HepG2 (cell line): ENCODE data around the gene TEKT5. TPM values are rescaled to one million over a fixed set of nuclear protein-coding genes. Genes with fewer than 3 reads are reported as not detected.

Experiments
- ATAC-seq: fragments of 200-7000 bp; cut with Tn5 transposase; 3 replicates; pipeline ENCODE4 v1.9.1; 2020; ENCODE audit warnings: mild to moderate bottlenecking, moderate library complexity
- BruUV-seq: library from RNA; stranded (reverse); fragments of 400-500 nt; replicated peaks from 2 replicates; lab custom pipeline; 2021; lab: Mats Ljungman, UMichigan
- CTCF ChIA-PET: fragments of 300-600 bp; formaldehyde crosslinking; extraction: SDS; loops from one replicate; lab custom pipeline; 2021; ENCODE audit warnings: low total read pairs, inconsistent platforms, low intra/inter-chr PET ratio; lab: Yijun Ruan, JAX
- POLR2A ChIA-PET: fragments of 350-600 bp; sonication (Branson Sonifier 250); formaldehyde crosslinking; loops from one replicate; lab custom pipeline; 2020; ENCODE audit warnings: antibody characterized with exemption, inconsistent platforms; lab: Yijun Ruan, JAX
- DNase-seq: peaks from one replicate; pipeline ENCODE4 v3.0.0-alpha.2; 2015; ENCODE audit warnings: low spot score
- FAIRE-seq: peaks from 3 replicates; lab custom pipeline; 2011; peaks lifted over from hg19 to GRCh38; lab: Jason Lieb, UNC
- H2AFZ ChIP-seq: one replicate; pipeline ENCODE4 v1.6.1; 2011; ENCODE audit warnings: low read length, inconsistent platforms
- H3K27ac ChIP-seq: fragments of 300-600 bp; 3 replicates; pipeline ENCODE4 v1.8.0; 2011; ENCODE audit warnings: mixed run types, mild to moderate bottlenecking, mixed read lengths, low read length, inconsistent platforms; ENCODE audit not compliant: insufficient read depth; ENCODE audit errors: extremely low read length
- H3K27me3 ChIP-seq, 2 experiments: fragments of 200-600 bp in 1 of 2; 2 replicates in 1 of 2; 3 replicates in 1 of 2; pipeline versions ENCODE4 v1.6.0 to v1.8.0; 2011; ENCODE audit warnings: low read length in 2 of 2, mild to moderate bottlenecking in 2 of 2, moderate library complexity in 2 of 2, inconsistent platforms in 1 of 2; ENCODE audit not compliant: insufficient read depth in 2 of 2, control insufficient read depth in 1 of 2
- H3K36me3 ChIP-seq, 2 experiments: fragments of 200-600 bp in 1 of 2; replicated peaks in 1 of 2; 2 replicates in 1 of 2; 3 replicates in 1 of 2; pipeline versions ENCODE4 v1.5.1 to v1.8.0; 2011; ENCODE audit warnings: low read length in 2 of 2, inconsistent platforms in 1 of 2; ENCODE audit not compliant: insufficient read depth in 2 of 2, control insufficient read depth in 1 of 2
- H3K4me1 ChIP-seq: 2 replicates; pipeline ENCODE4 v1.5.1; 2012; ENCODE audit warnings: low read length, inconsistent platforms; ENCODE audit not compliant: insufficient read depth
- H3K4me2 ChIP-seq: 2 replicates; pipeline ENCODE4 v1.6.0; 2011; ENCODE audit warnings: low read depth, low read length, inconsistent platforms
- H3K4me3 ChIP-seq, 3 experiments: fragments of 200-600 bp in 1 of 3; sonication (generic), shearing (Covaris generic) in 1 of 3; replicated peaks in 1 of 3; 2 replicates each; pipeline ENCODE4 v1.5.1; 2011 to 2016; ENCODE audit warnings: low read length in 3 of 3, inconsistent platforms in 2 of 3, low read depth in 2 of 3, mild to moderate bottlenecking in 2 of 3, control low read depth in 1 of 3, mixed read lengths in 1 of 3; ENCODE audit not compliant: insufficient read depth in 1 of 3
- H3K79me2 ChIP-seq: one replicate; pipeline ENCODE4 v1.6.1; 2011; ENCODE audit warnings: low read length, inconsistent platforms; ENCODE audit not compliant: insufficient read depth
- H3K9ac ChIP-seq: 2 replicates; pipeline ENCODE4 v1.6.0; 2011; ENCODE audit warnings: mild to moderate bottlenecking, low read depth, low read length, inconsistent platforms; ENCODE audit not compliant: insufficient read depth
- H3K9me3 ChIP-seq: 2 replicates; pipeline ENCODE4 v1.5.1; 2012; ENCODE audit warnings: mild to moderate bottlenecking, low read length
- H4K20me1 ChIP-seq: 2 replicates; pipeline ENCODE4 v1.6.0; 2011; ENCODE audit warnings: inconsistent platforms, mild to moderate bottlenecking, low read length, moderate library complexity; ENCODE audit not compliant: insufficient read depth
- GPN1 ChIP-seq: sonication (generic); formaldehyde crosslinking; IDR thresholded peaks from 2 replicates; pipeline ENCODE4 v1.5.1; 2020; ENCODE audit warnings: missing genetic modification reagents, borderline replicate concordance
- RERE ChIP-seq: IDR thresholded peaks from 2 replicates; pipeline ENCODE4 v1.6.1; 2016; ENCODE audit warnings: low read depth, missing genetic modification reagents, missing compliant biosample characterization
- SIX1 ChIP-seq: sonication (generic); formaldehyde crosslinking; IDR thresholded peaks from 2 replicates; pipeline ENCODE4 v1.4.0; 2020; ENCODE audit warnings: missing genetic modification reagents, borderline replicate concordance
- ZNF7 ChIP-seq: IDR thresholded peaks from 2 replicates; pipeline ENCODE4 v1.6.1; 2016; ENCODE audit warnings: missing biosample characterization, missing genetic modification reagents
- WGBS: methylation state at CpG from one replicate; pipeline ENCODE4 v1.1.6; 2017; ENCODE audit warnings: low lambda C conversion rate; 5-methylcytosine and 5-hydroxymethylcytosine counted together
- in situ Hi-C: cut with HindIII; loops from 2 replicates; pipeline ENCODE4 v1.10.0; 2017; ENCODE audit warnings: low pct_unique_long_range_greater_than_20kb; ENCODE audit not compliant: extremely low pct_ligation_motif_present
- intact Hi-C: fragments of 100-400 bp; cut with micrococcal nuclease; formaldehyde crosslinking; loops from one replicate; pipeline ENCODE4 v1.10.0; 2022; ENCODE audit not compliant: unreplicated experiment
- polyA plus RNA-seq, 8 experiments: library from polyadenylated mRNA; depleted of rRNA in 3 of 8; stranded (reverse) in 7 of 8; unstranded in 1 of 8; fragments of >200 nt; fragmentation: Illumina TruSeq in 4 of 8; extraction: Trizol in 4 of 8; gene quantifications; 2 replicates each; pipeline versions ENCODE4 v1.2.1 to v1.2.3, GENCODE V29; 2011 to 2016; ENCODE audit warnings: low read depth in 4 of 8, missing spikeins in 1 of 8, mixed read lengths in 1 of 8; ENCODE audit not compliant: insufficient read depth in 1 of 8
- total RNA-seq, 5 experiments: library from RNA; depleted of rRNA; stranded (reverse); fragments of >200 nt; fragmentation: Illumina TruSeq; extraction: Trizol; gene quantifications; 2 replicates each; pipeline ENCODE4 v1.2.3, GENCODE V29; 2016; ENCODE audit warnings: low read depth in 1 of 5
- TF ChIP-seq, protein P1 (sequence below): sonication (generic); formaldehyde crosslinking; IDR thresholded peaks from 2 replicates; pipeline ENCODE4 v1.8.0; 2022; ENCODE audit warnings: mild to moderate bottlenecking, missing genetic modification reagents, moderate library complexity
- TF ChIP-seq, protein P2 (sequence below): sonication (generic); formaldehyde crosslinking; IDR thresholded peaks from 2 replicates; pipeline ENCODE4 v1.8.0; 2022; ENCODE audit warnings: mild to moderate bottlenecking, missing genetic modification reagents

Gene TEKT5
- total and polyA plus RNA-seq, 2 of the 13 experiments (the other 11 are each of a cell fraction or from before 2014, with no cell fraction given): 0.16 TPM; not detected in 1

DNA sequence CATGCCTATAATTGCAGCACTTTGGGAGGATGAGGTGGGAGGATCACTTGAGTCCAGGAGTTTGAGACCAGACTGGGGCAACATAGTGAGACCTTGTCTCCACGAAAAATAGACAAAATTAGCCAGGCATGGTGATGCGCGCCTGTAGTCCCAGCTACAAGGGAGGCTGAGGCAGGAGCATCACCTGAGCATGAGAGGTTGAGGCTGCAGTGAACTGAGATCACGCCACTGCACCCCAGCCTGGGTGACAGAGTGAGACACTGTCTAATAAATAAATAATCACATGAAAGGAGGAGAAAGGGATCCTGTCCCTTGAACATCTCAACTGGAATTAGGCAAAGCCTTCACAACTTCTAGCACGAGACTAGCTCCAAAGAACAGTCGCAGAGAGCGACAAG, 53.2 kb downstream of the TEKT5 start (continued):
- TF ChIP-seq RERE (CRISPR knock-in tag): no peak
- TF ChIP-seq, protein P1, sequence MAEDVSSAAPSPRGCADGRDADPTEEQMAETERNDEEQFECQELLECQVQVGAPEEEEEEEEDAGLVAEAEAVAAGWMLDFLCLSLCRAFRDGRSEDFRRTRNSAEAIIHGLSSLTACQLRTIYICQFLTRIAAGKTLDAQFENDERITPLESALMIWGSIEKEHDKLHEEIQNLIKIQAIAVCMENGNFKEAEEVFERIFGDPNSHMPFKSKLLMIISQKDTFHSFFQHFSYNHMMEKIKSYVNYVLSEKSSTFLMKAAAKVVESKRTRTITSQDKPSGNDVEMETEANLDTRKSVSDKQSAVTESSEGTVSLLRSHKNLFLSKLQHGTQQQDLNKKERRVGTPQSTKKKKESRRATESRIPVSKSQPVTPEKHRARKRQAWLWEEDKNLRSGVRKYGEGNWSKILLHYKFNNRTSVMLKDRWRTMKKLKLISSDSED (CRISPR knock-in tag): no peak
- no peak for TF ChIP-seq SIX1 (CRISPR knock-in tag)
- TF ChIP-seq GPN1 (CRISPR knock-in tag): no peak

- in situ Hi-C loops: no loop called here
- Histone ChIP-seq H3K4me1 (peaks cover 68% of the 10 kb centered on the region), H2AFZ (no peak overlapping the region), H3K27me3 (no peaks in the 10 kb centered on the region; a peak in 1 of 5 replicates), H3K4me3 (no peak overlapping the region), H3K4me2 (no peak overlapping the region), H3K9me3 (no peaks in the 10 kb centered on the region), H3K27ac (no peak overlapping the region), H4K20me1 (no peaks in the 10 kb centered on the region), H3K9ac (no peak overlapping the region), H3K36me3 (no peaks in the 10 kb centered on the region), H3K79me2 (no peaks in the 10 kb centered on the region)
- DNase-seq: no peak
- ChIA-PET POLR2A (interaction anchor here (1.5 to 1.6 kb wide), 2 partner anchors 12 to 13 kb away, joined by 3 to 7 read pairs; no protein-coding TSS in a partner anchor), CTCF (no interaction called here)
- TF ChIP-seq, protein P2, sequence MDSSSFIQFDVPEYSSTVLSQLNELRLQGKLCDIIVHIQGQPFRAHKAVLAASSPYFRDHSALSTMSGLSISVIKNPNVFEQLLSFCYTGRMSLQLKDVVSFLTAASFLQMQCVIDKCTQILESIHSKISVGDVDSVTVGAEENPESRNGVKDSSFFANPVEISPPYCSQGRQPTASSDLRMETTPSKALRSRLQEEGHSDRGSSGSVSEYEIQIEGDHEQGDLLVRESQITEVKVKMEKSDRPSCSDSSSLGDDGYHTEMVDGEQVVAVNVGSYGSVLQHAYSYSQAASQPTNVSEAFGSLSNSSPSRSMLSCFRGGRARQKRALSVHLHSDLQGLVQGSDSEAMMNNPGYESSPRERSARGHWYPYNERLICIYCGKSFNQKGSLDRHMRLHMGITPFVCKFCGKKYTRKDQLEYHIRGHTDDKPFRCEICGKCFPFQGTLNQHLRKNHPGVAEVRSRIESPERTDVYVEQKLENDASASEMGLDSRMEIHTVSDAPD (CRISPR knock-in tag): no peak
- TF ChIP-seq ZNF7 (CRISPR knock-in tag): peak; percentile 80
- 95% methylated on average over 3 of the region's 3 CpGs for WGBS
- intact Hi-C loops: loop anchor here (10.0 kb wide), 1 partner anchor 326 kb away; no protein-coding TSS in a partner anchor
- FAIRE-seq: no peak
- no TSS peak for BruUV-seq
- ATAC-seq: no peak
Observed at GRCh38 chr16:10640934-10641333, 53.8 kb downstream of the TEKT5 start.
